Retina (tissue), 1 donor: Measurements from ENCODE around the gene CYP26B1.

Experiments used
- DNase-seq: peaks from one replicate; pipeline ENCODE4 v3.0.0-alpha.2; 2016

Gene CYP26B1

DNA sequence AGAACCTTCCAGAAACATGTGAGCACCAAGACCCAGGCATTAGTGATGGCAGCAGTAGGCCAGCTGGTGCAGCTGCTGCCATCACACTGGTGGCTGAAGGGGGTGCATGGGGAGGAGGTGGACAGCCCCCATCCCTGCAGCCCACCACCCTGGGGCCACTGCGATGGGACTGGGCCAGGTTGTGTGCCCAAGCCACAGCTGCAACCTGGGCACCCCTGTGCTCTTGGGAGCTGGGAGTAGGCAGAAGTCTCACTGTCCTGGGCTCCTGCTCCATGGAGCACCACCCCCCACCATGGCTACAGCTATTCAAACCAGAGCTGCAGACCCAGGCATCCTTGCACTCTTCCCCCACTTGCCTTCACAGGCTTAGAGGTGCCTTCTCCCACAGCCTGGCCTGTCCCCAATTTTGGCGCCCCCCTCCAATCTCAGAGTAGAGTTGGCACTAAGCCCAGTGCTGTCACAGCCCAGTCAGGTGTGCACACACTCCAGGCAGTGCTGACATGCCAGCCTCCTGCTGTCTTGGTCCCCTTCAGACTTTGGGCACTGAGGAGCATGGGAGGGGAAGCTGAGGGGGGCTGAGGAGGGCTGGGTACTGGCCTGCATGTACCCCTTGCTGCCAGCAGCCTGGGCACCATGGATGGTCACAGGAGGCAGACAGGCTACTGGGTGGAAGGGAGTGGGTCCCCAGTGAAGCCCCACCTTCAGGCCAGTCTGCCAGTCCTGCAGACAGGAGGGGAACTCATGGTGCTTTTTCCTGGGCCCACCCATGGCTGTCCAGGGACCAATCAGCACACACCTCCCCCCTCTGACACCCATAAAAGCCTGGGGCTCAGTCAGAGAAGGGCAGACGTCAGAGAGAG is 67.1 kb downstream of the CYP26B1 start:
- no peak for DNase-seq
